Spleen (tissue), 7 donors: Measurements from ENCODE around the gene BACH2.

Experiments used
- POLR2AphosphoS5 ChIP-seq, 3 donors: sonication (generic); formaldehyde crosslinking; IDR thresholded peaks; one replicate each; pipeline ENCODE4 v1.5.1; 2017; ENCODE audit warnings: antibody characterized with exemption in 3 of 3
- TF ChIP-seq, protein P1 (sequence below), 11 experiments: fragments of 200-600 bp in 7 of 11; fragments of 450-650 bp in 4 of 11; sonication (generic) in 4 of 11; IDR thresholded peaks in 8 of 11; conservative IDR thresholded peaks in 3 of 11; 1 replicate in 7 of 11; 2 replicates in 4 of 11; pipeline versions ENCODE4 v1.4.0 to v1.8.0; 2016 to 2021; ENCODE audit warnings: antibody characterized with exemption in 11 of 11, inconsistent platforms in 4 of 11, mild to moderate bottlenecking in 1 of 11
- donor health status: DM: no; HTN: no; CAD: no; lungs with moderate emphysema.
- donor health status: DM: no; HTN: no; CAD: no.
- donor health status: DM: no; HTN: no; CAD: no.

DNA sequence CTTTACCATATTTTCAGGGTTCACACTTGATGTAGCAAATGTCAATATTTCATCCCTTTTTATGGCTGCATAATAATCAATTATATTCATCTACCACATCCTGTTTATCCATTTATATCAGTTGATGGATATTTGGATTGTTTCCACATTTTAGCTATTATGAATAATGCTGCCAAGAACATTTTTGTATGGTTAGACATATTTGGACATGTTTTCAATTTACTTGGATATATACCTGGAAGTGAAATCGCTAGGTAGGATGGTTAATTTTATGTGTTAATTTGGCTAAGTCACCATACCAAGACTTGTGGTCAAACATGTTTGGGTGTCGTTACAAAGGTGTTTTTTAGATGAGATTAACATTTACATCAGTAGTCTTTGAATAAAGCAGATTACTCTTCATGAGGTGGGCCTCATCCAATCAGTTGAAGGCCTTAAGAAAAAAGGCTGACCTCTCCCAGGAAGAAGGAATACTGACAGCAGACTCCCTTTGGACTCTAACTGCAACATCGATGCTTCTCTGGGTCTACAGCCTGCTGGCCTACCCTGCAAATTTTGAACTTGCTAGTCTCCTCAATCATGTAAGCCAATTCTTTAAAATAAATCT lies 196.5 kb downstream of the BACH2 start:
- no peak for TF ChIP-seq POLR2AphosphoS5 (IDR thresholded peaks at IDR 0.05)
- TF ChIP-seq, protein P1, sequence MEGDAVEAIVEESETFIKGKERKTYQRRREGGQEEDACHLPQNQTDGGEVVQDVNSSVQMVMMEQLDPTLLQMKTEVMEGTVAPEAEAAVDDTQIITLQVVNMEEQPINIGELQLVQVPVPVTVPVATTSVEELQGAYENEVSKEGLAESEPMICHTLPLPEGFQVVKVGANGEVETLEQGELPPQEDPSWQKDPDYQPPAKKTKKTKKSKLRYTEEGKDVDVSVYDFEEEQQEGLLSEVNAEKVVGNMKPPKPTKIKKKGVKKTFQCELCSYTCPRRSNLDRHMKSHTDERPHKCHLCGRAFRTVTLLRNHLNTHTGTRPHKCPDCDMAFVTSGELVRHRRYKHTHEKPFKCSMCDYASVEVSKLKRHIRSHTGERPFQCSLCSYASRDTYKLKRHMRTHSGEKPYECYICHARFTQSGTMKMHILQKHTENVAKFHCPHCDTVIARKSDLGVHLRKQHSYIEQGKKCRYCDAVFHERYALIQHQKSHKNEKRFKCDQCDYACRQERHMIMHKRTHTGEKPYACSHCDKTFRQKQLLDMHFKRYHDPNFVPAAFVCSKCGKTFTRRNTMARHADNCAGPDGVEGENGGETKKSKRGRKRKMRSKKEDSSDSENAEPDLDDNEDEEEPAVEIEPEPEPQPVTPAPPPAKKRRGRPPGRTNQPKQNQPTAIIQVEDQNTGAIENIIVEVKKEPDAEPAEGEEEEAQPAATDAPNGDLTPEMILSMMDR (IDR thresholded peaks at IDR 0.05 in 8 of 11, conservative IDR thresholded peaks at IDR 0.05 in 3 of 11), result no peak
